Measurements from ENCODE around the gene TMPO.
"Not testable (repeated sequence)": the region's sequence is repeated elsewhere in the genome, so short reads cannot be mapped to it uniquely, and the experiment has no call there.

- TF ChIP-seq RAD21 (IDR thresholded peaks at IDR 0.05; ENCODE audit: low read length); RCOR1 (IDR thresholded peaks at IDR 0.05; ENCODE audit: low read length); REST (IDR thresholded peaks at IDR 0.05; ENCODE audit: low read depth, low read length); PBX3 (IDR thresholded peaks at IDR 0.05); RFX5 (IDR thresholded peaks at IDR 0.05; ENCODE audit: low read length); POLR2AphosphoS5 (IDR thresholded peaks at IDR 0.05; ENCODE audit: low read depth, low read length); CTCF (IDR thresholded peaks at IDR 0.05); ZBTB33 (IDR thresholded peaks at IDR 0.05; ENCODE audit: borderline replicate concordance, low read depth); EP300 (IDR thresholded peaks at IDR 0.05; ENCODE audit: borderline replicate concordance in 1 of 2, low read depth in 1 of 2, low read length in 1 of 2); YY1 (IDR thresholded peaks at IDR 0.05; ENCODE audit: low read depth); TCF12 (IDR thresholded peaks at IDR 0.05); TAF1 (IDR thresholded peaks at IDR 0.05; ENCODE audit: borderline replicate concordance, low read depth, low read length); JUND (IDR thresholded peaks at IDR 0.05): not testable (repeated sequence)
Observed at GRCh38 chr12:98558097-98558496, 42.7 kb downstream of the TMPO start.
